Coronary artery (tissue), 2 donors: ENCODE data around the gene SAFB.

Experiments
- DNase-seq: peaks from one replicate; pipeline ENCODE4 v3.0.0-alpha.2; 2017; ENCODE audit warnings: low spot score
- H3K27ac ChIP-seq, 2 donors: fragments of 200-600 bp; sonication (generic); one replicate each; pipeline ENCODE4 v1.5.1; 2016 to 2019
- H3K4me3 ChIP-seq: fragments of 200-600 bp; sonication (generic); 2 replicates; pipeline ENCODE4 v1.5.1; 2016; ENCODE audit warnings: mild to moderate bottlenecking, moderate library complexity
- TF ChIP-seq, protein P1 (sequence below): fragments of 200-600 bp; sonication (generic); IDR thresholded peaks from one replicate; pipeline ENCODE4 v1.5.1; 2019; ENCODE audit warnings: antibody characterized with exemption

Gene SAFB

DNA sequence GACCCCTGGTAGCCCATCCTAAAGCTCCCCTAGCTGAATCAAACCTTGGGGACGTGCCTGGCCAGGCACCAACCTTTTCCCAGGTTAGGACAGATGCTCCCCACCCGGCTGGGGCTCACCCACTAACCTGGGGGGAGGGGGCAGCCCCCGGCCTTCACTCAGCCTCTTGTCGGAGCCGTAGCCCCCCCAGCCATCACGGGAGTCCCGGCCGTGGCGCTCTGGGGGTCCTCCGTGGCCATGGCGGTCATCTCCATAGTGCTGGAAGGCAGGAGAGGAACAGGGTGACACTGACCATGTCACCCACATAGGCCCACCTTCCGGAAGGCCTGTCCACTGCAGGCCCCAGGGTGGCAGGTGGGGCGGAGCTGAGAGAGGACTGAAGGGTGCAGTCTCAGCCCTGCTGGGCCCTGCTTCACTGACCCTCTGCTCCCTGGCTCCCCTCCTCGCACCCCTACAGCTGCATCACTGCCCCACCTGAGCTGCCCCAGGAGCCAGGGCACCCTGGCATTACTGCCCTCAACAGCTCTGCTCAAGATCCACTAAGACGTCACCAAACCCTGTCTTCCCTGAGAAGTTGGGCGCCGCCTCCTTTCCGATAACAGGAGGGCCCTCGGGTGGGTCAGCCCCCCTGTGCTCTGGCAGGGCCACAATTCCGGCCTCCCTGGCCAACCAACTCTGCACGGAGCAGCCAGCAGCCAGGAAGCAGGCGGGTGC, 32.6 kb upstream of the SAFB start:
- TF ChIP-seq, protein P1, sequence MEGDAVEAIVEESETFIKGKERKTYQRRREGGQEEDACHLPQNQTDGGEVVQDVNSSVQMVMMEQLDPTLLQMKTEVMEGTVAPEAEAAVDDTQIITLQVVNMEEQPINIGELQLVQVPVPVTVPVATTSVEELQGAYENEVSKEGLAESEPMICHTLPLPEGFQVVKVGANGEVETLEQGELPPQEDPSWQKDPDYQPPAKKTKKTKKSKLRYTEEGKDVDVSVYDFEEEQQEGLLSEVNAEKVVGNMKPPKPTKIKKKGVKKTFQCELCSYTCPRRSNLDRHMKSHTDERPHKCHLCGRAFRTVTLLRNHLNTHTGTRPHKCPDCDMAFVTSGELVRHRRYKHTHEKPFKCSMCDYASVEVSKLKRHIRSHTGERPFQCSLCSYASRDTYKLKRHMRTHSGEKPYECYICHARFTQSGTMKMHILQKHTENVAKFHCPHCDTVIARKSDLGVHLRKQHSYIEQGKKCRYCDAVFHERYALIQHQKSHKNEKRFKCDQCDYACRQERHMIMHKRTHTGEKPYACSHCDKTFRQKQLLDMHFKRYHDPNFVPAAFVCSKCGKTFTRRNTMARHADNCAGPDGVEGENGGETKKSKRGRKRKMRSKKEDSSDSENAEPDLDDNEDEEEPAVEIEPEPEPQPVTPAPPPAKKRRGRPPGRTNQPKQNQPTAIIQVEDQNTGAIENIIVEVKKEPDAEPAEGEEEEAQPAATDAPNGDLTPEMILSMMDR: no peak
- H3K27ac ChIP-seq: no peak overlapping the region
- H3K4me3 ChIP-seq: no peak overlapping the region
- no peak for DNase-seq

DNA sequence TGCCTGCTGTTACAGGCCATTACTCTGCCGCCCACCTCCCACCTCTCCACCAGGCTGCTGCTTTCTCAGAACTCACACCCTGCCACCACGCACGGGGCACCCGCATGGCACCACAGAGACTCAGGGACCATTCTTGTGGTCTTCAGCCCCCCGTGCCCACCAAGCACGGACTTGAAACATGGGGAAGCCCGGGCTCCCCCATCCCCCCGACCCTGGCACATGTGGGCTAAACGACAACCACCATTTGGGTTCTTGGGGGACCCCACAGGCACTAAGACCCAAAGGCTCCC, 32.1 kb upstream of the SAFB start:
- DNase-seq: no peak
- TF ChIP-seq, protein P1: no peak
- Histone ChIP-seq H3K27ac (no peak overlapping the region), H3K4me3 (no peak overlapping the region)

DNA sequence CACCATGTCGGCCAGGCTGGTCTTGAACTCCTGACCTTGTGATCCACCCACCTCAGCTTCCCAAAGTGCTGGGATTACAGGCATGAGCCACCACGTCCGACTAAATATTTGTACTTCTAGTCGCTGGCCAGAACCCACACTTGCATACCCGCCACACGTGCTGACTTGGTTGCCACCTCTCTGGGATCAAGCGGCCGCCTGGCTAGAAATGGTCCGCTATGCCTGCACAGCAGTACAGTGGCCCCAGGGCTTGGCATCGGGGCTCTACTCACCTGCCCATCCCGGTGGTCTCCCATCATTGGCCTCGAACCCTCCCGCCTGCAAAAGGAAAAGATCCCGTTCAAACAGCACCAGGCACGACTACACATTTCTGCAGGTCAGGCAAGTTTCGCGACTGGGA, 31.4 kb upstream of the SAFB start:
- H3K27ac ChIP-seq: no peak overlapping the region
- DNase-seq: no peak
- TF ChIP-seq, protein P1: no peak

DNA sequence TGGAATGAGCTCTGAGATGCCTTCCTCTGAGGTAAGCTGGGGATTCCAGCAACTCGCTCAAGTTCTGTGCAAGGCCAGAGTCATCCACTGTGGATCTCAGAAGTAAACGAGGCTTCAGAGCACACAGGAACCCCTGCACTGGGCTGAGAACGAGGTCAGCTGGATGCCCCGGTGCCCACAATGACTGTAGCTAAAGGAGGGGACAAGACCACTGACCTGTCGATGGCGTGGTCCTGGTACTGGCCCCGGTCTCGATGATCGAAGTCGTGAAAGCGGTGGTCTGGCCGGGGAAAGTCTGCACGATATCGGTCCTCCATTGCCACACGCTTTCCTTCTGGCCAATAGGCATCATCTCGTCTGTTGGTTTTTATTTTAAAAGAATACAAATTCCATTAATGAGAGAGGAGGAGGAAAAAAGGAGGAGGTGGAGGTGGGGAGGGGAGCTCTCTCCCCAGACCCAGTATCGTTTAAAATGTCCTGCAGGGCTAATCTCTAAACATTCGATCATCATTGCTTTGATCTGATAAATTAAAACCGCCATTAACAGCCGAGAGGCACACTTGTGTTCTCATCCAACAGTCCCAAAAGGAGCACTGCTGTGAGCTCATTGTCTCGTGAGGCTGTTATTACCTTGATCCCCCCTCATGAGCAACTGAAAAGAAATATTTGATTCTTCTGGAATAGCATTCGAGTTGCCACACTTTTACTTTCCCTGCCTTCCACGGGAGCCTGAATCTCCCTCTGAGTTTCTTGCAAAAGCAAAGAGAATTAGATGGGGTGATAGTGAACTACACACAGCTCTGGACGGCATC, 30.1 kb upstream of the SAFB start:
- no peak overlapping the region for H3K27ac ChIP-seq
- no peak for DNase-seq
- TF ChIP-seq, protein P1: no peak
- H3K4me3 ChIP-seq: no peak overlapping the region

More for the DNA sequence above, 31.4 kb upstream of the SAFB start:
- no peak overlapping the region for H3K4me3 ChIP-seq

DNA sequence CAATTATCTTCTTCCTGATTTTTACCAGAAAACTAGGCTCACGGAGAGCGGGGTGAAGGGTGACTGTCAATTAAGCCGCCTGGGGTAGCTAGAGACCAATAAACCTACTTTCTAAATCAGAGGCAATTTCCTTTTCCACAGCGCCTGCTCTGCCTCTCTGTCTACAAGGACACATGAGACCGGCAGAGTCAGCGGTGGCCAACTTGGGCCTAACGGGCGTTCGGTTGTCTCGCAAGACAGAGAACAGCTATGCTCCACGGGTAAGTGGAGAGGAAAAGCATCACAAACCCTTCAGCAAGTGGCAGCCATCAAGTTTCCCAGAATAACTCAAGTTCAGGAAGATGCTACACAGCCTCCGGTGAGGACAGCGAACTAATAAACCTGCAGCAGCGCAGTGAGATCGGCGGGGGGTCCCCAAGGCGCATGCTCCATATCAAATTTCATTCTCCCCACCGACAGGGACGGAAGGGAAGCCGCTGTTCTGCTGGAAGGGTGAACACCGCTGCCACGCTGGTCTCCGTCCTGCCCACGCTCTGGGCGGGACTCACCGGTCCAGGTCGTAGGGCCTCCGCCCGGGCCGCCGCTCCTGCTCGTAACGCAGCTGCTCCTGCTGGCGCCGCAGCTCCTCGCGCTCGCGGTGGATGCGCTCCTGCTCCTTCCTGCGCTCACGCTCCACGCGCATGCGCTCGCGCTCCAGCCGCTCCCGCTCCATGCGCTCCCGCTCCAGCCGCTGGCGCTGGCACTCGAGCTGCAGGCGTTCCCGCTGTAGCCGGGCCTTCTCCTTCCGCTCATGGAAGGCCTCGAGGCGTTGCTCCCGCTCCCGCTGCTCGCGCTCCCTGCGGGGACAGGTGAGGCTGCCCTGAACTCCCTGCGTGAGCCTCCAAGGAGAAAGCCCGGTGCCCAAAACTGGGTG, 29.3 kb upstream of the SAFB start:
- no peak for DNase-seq
- TF ChIP-seq, protein P1: no peak

DNA sequence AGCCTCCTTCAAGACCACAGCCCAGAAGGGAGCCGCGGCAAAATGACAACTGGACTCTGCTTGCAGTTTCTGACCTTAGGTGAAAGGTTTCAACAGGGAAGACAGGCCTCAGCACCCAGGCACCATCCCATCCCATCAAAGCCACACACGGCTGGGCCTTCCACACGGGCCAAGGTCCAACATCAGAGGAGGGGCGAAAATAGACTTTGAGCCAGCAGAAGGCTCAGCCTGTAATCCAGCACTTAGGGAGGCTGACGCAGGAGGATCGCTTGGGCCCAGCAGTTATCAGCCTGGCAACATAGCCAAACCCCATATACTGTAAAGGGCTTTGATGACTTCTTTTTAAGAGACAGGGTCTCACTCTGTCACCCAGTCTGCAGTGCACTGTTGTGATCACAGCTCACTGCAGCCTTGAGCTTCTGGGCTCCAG, 28.3 kb upstream of the SAFB start:
- Histone ChIP-seq H3K4me3 (no peak overlapping the region), H3K27ac (no peak overlapping the region)
- TF ChIP-seq, protein P1: no peak

More for the DNA sequence above, 29.3 kb upstream of the SAFB start:
- no peak overlapping the region for H3K4me3 ChIP-seq
- H3K27ac ChIP-seq: no peak overlapping the region

More for the DNA sequence above, 28.3 kb upstream of the SAFB start:
- no peak for DNase-seq
